Measurements from ENCODE around the gene ACSF2.

Gene ACSF2

DNA sequence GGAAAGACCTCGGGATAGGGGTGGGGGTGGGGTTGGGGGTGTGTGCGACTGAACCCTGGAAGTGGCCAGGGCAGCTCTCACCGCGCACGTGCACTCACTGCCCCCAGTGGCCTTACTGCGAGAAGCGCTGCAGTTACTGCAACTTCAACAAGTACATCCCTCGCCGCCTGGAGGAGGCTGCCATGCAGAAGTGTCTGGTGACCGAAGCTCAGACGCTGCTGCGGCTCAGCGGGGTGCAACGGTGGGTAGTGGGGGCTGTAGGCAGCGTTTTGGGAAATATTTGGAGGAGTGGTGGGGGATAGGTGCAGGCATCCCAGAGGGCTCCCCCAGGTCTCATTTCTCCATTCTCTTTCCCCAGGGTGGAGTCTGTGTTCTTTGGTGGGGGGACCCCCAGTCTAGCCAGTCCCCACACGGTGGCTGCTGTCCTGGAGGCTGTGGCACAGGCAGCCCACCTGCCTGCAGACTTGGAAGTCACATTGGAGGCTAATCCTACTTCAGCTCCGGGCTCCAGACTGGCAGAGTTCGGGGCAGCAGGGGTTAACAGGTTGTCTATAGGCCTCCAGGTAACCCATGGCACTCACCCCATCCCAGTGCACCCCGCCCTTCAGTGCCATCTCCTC lies 53.6 kb downstream of the ACSF2 start:
- peak; percentile 75 for DNase-seq

DNA sequence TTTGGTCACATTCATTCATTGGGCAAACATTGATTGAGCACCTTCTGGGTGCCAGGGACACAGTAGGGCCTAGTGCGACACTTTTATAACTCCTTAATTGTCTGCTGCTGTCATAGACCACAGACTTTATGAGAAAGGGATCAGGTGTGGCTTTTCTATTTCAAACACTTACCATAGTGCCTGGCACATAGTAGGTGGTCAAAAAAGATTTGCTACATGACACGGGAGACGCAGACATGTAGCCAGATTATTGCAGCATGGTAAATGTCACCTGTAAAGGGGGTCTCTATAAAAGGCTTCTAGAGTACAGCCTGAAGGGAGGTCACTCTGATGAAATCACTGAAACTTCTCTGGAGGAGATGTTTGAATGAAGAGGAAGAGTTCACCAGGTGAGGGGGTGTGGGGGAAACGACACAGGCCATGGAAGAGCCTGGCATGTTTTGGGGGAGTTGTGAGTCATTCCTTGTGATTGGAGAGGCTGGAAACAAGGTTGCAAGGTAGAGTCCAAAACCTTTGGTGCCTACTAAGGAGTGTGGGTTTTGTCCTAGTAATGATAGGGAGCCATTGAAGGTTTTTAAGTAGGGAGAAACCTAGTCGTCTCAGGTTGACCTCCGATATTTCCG lies 54.2 kb downstream of the ACSF2 start:
- DNase-seq = no peak

DNA sequence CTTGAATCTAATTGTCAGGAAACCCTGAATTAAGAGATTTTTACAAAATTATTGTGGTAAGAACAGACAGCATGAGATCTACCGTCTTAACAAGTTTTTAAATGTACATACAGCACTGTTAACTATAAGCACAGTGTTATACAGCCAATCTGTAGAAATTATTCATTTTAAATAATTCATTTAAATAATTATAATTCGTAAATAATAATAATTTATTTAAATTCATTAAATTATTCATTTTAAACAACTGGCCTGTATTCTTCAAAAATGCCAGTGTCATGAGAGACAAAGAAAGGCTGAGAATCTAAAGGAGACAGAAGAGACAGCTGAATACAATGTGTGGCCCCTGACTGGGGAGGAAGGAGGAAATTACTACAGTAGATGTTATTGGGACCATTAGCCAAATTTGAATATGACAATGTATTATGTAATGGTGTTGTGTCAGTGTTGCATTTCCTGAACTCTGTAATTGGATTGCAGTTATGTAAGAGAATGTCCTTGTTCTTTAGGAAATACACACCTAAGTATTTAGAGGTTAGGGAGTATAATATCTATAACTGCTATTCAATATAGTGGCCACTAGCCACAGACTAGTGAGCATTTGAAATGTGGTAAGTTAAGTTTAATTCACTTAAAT lies 55.0 kb downstream of the ACSF2 start:
- no peak for DNase-seq

DNA sequence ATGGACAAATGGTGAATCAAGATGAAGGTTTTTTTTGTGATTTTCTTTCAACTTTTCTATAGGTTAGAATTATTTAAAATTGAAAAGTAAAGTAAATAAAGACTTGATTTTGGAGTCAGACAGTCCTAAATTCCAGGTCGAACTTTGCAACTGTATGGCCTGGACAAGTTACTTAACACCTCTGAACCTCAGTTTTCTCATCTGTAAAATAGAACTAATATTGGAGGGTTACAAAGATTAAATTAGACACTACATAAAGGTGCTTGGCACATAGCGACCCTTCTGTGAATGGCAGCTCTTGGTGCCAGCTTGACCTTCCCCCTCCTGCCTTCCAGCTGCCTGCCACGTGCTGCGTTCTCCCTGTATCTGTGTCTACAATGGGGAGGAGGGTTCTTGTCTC lies 55.6 kb downstream of the ACSF2 start:
- DNase-seq = no peak

DNA sequence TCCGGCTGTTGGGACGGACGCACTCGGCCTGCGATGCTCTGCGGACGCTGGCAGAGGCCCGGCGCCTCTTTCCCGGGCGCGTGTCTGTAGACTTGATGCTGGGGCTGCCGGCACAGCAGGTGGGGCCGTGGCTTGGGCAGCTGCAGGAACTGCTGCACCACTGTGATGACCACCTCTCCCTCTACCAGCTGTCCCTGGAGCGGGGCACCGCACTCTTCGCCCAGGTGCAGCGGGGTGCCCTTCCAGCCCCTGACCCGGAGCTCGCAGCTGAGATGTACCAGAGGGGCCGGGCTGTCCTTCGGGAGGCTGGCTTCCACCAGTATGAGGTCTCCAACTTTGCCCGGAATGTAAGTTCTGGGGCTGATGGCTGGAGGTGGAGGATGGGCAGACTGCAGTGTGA lies 56.1 kb downstream of the ACSF2 start:
- DNase-seq = no peak

DNA sequence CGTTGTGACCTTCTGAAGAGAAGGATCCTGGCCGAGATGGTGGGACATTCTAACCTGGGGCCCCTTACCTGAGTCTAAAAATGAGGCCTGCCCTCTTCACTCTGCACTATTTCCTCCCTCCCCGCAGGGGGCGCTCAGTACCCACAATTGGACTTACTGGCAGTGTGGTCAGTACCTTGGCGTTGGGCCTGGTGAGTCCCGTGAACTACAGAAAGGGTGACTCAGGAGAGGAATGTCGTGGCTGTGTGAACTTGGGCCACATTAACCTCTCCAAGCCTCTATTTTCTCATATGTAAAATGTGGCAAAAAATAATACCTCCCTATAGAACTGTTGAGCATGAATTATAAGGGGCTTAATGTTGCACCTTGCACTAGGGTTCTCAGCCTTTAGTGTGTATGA lies 56.5 kb downstream of the ACSF2 start:
- DNase-seq = peak; percentile 97

DNA sequence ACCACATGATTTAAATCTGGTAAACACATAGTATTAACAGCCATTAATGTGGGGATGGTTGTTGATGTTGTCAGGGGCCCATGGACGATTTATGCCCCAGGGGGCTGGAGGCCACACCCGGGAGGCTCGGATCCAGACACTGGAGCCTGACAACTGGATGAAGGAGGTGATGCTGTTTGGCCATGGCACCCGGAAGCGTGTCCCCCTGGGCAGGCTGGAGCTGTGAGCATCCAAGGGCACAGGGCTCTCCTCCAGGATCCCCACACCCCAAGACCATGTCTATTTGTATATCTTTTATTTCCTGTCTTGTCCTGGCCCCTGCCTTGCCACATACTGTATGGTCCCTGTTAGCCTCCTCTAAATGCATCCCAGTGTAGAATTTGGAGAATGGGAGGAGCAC lies 57.2 kb downstream of the ACSF2 start:
- no peak for DNase-seq

DNA sequence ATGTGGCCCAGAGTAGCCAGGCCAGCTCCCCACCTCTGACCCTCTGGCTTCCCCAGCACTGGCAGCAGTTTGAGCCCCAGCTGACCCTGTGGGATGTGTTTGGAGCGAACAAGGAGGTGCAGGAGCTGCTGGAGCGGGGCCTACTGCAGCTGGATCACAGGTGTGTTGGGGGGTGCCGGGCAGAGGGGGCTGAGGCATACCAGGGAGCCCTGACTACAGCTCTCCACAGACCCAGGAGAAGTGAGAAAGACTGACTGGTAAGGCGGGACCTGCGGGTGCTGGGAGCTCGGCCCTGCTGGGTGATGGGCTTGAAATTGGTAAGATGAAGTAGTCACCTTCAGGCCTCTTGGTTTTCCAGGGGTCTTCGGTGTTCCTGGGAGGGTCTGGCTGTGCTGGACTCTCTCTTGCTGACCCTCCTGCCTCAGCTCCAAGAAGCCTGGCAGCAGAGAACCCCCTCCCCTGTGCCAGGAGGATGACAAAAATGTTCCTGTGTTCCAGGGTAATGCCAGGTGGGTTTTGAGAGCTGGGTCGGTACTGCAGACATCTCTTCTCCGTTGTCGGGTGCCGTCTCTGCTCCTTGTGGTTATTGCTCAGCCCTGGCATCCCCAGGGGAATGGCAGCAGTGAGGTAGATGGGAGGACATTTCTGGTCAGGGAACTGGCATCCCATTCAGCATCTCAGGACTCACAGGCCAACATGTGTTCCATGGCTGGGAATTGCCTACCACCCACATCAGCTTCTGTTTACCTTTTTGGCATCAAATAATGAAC lies 58.6 kb downstream of the ACSF2 start:
- DNase-seq = no peak

DNA sequence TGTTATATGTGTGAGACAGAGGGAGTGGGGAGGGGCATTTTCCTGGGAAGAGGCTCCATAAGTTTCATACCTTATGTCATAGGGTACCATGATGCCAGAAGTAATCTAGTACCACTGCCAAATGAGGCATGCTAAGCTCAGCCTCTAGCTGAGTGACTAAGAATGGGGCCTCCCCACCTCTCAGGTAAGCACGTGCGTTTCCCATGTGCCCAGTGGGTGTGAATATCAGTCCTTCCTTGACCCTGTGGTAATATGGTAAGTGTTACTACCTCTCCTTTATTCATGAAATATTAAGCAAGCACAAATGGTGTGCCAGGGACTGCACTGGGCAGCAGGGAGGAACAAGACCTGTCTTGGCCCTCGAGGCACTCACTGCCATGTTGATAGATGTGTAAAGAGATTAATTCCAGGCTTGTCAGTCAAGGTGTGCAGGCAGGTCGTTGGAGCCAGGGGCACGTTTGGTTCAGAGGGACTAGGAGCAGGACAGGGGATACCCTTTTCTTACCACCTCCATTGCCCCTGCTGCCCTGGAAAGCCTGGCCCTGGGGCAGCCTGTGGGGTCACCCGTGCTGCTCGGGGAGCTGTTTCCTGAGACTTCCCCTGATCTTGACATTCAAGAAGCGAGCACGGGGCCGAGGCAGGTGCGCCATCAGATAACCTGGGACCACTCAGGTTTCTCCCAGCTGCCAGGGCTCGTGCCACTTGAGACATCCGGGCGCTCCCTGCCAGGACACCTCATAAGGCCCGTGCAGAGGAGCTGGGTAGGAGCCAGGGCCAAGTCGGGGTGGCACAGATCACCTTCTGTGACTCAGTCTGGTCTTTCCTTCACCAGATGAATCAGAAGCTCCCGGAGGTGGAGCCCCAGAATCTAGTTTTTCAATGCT lies 61.4 kb downstream of the ACSF2 start:
- DNase-seq = peak; percentile 3

DNA sequence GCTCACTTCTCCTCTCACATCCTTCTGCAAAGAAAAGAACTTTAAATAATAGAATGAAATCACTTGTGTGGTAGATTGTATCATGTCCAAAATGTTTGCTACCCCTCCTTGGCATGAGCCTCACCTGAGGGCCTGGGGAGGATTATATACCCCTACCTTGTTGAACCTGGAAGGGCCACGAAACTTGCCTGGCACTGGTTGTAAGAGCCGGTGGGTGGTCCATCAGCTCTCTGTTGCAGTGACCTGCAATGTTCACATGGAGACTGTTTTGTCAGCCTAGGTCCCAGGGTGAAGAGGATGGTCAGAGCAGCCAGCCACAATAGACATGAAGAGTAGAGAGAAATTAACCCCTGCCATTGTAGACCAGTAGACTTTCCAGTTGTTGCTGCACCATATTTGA lies 62.9 kb downstream of the ACSF2 start:
- no peak for DNase-seq

DNA sequence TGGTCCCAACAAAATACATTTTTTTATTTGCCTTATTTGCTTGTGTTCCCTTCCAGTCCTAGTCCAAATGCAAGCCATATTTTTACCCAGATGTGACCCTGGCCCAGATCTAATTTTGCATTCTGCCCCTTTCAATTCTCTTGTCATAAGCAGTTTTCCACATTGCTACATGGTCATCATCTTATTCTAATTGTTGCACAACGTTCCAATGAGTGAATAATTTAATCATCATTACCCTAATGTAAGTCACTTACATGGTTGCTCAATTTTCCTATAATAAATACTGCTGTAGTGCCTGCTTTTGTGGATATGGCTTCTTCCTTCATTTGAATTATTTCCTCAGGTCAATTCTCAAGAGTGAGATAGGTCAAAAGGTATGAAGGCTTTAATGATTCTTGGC lies 65.5 kb downstream of the ACSF2 start:
- no peak for DNase-seq

DNA sequence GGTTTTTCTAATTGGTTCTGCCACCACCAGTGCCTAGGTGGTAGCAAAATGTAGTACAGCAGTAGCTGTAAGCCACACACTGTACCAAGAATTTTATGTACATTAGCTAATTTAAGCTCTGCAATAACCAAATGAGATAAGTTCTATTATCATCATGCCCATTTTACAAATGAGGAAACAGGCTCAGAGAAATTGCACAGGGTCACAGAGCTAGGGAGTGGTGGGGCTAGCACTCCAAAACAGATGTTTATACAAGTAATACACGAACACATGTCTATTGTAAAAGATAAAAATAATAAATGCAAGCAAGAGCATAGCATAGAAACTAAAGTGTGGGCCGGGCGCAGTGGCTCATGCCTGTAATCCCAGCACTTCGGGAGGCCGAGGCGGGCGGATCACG lies 66.2 kb downstream of the ACSF2 start:
- no peak for DNase-seq

DNA sequence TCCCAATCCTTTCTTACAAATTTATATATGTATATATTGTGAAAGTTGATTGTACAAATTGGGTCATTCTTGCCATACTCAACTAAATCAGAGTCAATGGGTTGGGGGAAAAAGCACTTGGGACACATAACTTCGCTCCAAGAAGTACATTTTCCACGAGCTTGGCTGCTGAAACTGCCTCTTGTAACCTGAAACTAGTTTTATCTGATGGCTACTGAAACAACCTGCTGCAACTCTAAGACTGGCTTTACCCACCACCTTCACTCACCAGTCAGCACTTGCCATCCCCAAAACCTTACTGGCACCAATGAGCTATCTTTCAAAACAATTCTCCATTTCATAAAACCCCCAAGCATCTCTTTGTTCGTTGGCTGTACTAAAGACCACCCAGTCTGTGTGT lies 67.7 kb downstream of the ACSF2 start:
- DNase-seq = no peak

DNA sequence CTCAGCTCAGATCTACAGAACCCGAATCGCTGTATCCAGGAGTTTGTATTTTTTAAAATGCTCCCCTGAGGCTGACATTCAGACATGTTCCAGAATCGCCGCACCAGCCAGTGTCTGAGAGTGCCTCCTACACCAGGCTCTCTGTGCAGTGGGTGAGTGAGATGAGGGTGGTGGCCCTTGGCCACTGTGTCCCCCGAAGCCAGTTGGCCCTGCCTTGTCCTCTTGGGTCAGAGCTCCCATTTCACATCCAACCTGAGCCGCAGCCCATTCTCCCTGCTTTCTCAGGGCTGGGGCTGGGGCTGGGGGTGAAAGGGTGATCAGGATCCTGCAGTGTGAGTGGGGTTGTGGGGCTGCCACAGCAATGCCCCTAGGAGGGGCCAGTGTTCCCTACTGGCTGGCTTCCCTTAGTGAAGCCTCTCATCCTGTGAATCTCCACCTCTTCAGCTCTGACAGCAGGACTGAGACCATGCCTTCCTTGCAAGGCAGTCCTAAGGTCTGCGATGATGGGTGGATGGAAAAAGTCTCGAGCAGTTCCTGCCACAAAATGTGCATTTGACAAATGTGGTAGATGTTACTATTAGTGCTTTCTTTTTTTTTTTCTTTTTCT lies 69.3 kb downstream of the ACSF2 start:
- DNase-seq = no peak

DNA sequence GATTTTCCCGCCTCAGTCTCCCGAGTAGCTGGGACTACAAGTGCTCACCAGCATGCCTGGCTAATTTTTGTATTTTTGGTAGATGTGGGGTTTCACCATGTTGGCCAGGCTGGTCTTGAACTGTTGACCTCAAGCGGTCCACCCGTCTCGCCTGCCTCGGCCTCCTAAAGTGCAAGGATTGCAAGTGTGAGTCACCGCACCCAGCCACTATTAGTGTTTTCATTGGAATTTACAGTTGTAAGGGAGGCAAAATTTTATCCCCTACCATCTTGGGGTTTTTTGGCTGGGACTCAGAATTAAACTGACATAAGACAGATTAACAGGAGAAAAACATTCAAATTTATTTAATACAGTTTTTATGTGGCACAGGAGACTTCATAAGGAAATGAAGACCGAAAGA lies 69.9 kb downstream of the ACSF2 start:
- peak; percentile 65 for DNase-seq

DNA sequence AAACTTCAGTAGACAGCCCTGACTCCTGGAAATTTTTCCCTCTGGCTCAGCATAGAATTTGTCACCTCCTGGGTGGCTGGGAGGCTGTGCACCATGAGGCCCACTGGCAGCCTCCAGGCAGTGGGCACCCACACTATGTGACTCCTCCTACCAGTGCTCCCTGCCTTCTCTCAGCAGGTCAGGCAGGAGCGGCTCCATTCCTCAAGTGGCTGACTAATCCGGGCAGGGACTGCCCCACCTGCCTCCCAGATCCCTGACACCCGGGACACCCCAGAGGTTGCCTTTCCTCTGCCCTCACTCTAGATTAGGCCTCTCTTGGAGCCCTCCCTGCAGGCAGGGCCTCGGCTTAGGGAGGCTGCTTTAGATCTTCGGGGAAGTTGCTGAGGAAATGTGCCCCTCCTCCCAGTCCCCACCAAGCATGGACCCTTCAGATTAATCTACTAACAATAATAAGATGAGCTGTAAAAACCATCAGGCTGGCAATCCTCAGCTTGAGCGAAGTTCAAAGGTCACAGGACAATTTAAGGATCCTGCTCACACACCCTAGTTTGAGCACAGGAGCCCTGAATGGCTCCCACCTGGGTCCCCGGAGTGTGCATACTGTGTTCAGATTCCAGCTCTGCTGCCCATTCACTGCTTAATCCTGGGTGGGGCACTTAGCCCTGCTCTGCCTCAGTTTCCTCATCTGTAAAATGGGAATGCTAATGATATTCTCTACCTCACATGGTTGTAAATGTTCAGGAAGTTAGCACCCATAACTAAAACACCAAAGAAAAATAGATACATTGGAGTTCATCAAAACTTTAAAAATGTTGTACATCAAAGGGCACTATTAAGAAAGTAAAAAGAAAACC lies 72.2 kb downstream of the ACSF2 start:
- no peak for DNase-seq

DNA sequence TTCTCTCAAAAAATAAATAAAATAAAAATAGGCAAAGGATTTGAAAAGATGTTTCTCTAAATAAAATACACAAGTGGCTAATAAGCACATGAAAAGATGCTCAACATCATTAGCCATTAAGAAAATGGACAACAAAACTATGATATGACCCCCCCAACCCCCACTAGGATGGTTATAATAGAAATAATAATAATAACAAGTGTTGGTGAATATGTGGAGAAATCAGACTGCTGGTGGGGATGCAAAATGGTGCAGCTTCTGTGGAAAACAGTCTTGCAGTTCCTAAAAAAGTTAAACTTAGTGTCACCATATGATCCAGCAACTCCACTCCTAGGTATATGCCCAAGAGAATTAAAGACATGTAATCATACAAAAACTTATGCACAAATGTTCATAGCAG lies 73.3 kb downstream of the ACSF2 start:
- no peak for DNase-seq

DNA sequence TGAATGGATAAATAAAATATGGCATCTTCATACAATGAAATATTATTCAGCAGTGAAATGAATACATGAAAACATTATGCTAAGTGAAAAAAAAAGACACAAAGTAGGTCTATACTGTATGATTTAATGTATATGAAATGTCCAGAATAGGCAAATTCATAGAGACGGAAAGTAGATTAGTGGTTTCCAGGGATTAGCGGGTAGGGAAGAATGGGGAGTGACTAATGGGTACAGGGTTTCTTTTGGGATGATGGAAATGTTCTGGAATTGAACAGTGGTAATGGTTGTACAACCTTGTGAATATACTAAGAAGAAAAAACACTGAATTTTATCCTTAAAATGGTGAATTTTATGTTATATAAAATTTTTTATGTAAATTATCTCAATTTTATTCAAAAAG lies 73.7 kb downstream of the ACSF2 start:
- DNase-seq = peak; percentile 68

DNA sequence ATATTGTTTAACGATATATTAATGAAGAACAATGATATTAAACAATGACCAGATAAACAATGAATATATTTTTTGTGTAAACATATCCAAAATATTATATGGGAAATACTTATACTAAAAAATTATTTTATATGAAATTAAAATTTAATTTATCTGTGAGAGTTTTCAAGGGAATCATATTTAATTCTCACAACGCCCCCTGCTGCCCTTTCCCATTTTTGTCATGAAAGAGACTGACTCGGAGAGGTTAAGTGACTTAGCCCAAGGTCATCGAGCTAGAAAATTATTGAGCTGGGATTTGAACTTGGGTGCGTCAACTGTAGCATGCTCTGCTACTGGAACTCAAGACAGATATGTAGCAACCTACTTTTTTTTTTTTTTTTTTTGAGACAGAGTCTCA lies 75.0 kb downstream of the ACSF2 start:
- peak; percentile 26 for DNase-seq

DNA sequence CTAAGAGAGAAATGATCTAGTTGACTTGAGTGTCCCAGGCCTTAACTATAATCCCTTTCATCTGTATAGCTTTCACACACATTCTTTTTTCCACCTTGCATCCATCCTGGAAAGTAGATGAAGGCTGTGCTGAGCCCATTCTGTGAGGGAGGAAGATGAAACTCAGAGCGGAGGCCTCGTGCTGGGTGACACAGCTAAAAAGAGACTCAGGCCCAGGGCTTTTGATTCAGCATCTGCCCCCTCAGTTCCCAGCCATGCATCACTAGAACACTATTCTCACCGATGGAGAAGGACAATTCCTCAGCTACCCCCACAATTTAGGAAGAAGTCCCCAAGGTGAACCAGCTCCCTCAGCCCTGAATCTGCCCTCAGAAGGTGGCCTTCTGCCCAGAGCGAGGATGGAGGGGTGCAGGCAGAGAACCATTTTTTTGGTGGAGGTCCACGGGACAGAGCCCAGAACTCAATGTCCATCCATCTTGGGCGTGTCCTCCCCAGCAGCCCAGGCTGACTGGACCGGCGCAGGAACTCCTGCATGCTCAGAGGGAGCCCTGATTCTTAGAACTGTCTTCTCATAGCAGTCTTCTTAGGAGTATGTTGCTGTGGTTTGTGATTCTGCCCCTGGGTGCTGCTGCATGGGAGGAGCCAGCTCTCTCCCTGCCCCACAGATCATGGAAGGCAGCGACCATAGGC lies 76.4 kb downstream of the ACSF2 start:
- no peak for DNase-seq

DNA sequence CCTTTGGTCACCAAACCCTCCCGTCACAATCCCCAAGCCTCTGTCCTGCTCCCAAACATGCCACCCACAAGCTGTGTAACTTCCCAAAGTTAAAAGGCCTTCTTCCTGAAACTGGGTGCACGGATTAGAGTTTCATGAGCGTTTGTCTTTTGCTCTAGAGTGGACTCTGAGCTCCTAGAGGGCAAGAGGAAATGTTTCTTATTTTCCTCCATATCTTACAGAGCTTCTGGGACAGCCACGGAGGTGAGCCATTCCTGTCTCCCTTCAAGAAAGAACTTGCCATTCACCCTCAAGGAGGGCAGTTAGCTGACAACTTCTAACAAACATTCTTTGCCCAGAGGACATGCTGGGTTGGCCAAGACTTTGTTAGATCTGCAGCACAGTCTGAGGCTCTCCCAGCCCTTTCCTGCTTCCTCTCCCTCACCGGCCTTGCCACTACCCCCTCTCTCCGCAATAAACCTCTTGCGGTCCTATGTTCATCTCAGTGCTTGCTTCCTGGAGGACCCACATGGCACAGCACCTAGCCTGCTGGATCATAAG lies 79.6 kb downstream of the ACSF2 start:
- DNase-seq = no peak
